Stimulated activated CD8-positive, alpha-beta memory T cell treated with anti-CD3 and anti-CD28 coated beads, Interleukin-4, amount 100 ng/mL, for 24 hours (primary cell): ENCODE measurements around the gene SEPTIN10.
"Not testable (repeated sequence)": the region's sequence is repeated elsewhere in the genome, so short reads cannot be mapped to it uniquely, and the experiment has no call there.

ENCODE experiments used
- DNase-seq: peaks from one replicate; pipeline ENCODE4 v3.0.0-alpha.2; 2020; ENCODE audit warnings: low read depth

The SEPTIN10 gene

DNA sequence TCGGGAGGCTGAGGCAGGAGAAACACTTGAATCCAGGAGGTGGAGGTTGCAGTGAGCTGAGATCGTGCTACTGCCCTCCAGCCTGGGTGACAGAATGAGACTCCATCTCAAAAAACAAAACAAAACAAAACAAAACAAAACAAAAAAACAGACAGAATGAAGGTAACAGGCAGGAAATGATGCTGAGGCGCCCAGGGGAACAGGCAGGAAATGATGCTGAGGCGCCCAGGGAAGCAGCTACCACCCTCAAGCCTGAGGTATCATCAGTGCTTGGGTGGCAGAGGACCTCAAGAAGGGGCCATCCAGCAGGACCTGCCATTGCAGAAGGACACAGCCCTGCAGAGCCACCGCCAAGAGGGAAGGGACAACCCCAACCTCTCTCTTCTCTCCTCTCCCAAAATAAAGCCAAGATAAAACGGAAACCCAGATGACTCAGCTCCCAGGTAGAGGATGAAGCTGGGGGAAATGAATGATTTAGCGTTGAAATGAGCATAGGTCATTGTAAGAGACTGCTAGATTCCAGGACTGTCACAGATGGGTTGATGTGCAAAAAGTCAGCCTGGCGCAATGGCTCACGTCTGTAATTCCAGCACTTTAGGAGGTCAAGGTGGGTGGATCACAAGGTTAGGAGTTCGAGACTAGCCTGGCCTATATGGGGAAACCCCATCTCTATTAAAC, 19.7 kb upstream of the SEPTIN10 start:
- no peak for DNase-seq

DNA sequence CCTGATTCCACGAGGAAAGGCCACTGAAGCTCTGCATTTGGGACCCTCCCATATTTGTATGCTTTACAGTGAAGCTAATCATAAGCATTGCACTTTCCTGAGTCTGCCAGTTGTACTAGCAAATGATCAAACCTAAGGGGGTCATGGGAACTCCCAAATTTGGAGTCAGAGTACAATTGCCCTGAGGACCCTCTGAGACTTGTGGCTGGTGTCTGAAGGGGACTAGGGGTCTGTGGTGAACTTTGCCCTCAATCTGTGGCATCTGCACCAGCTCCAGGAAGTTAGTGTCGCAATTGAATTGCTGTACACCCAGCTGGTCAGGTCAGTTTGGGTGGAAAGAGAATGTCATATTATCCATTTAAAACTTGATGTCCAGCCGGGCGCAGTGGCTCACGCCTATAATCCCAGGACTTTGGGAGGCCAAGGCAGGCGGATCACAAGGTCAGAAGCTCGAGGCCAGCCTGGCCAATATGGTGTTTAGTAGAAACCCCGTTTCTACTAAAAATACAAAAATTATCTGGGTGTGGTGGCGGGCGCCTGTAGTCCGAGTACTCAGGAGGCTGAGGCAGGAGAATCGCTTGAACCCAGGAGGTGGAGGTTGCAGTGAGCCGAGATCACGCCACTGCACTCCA, 18.5 kb upstream of the SEPTIN10 start:
- DNase-seq = no peak

DNA sequence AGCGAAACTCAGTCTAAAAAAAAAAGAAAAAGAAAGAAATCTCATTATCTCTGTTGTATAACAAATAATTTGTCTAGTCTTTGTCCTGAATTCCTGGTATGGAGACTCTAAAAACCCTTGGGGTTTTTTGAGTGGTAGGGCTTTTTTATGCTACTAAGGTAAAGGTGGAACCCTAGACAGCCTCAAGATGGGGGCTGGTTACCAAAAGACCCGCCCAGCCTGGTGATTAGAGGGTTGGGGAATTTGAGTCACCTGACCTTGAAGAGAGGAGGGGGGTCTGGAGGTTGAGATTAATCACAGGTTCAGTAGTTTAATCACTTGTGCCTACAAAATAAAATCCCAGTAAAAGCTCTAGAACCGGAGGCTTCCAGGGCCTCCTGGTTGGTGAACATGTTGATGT, 18.0 kb upstream of the SEPTIN10 start:
- no peak for DNase-seq

DNA sequence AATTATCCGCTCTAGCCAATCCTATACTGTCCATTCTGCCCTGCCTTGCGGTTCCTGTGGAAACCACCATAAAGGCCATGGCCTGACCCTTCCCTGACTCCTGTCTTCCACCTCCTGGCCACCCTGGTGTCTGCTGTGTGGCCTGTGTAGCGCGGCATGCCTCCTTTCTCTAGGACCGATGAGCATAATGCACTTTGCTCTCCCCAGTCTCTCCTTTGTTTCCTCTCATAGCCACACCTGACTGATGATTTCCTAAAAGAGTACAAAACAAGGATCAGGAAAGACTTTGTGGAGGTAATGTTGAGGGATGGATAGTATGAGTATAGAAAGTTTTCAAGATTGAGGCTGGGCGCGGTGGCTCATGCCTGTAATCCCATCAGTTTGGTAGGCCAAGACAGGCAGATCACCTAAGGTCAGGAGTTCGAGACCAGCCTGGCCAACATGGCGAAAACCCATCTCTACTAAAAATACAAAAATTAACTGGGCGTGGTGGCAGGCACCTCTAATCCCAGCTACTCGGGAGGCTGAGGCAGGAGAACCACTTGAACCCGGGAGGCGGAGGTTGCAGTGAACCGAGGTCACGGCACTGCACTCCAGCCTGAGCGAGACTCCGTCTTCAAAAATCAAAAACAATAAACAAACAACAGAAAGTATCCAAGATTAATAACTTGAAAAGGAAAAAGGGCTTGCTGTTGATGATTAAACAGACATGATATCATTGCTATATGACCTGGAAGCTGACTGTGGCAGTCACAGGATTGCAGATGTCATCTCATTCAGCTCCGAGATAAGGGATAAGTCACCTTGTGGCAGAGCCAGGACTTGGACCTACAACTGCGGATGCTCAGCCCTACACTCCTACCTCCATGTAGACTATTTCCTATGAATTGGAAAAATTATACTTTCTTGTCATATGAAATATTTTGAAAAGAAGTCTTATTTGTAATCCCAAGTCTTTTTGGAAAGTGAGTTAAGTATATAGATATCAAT, 17.0 kb upstream of the SEPTIN10 start:
- no peak for DNase-seq

DNA sequence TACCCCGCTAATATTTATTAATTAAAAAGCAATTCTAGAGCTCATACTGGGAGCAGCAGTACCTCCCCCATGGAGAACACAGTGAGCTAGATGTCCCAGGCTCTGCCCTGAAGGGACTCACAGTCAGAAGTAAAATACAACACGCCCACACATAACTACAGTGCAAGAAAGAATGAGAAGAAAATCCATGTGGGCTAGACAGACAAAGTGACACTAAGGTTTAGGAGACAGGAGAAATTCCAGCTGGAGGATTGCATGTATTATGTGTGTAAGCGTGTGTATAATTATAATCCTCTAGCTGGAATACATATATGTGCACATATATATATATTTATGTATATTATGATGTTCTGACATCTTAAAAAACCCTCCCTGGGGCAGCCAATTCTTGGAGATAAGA, 16.1 kb upstream of the SEPTIN10 start:
- no peak for DNase-seq

DNA sequence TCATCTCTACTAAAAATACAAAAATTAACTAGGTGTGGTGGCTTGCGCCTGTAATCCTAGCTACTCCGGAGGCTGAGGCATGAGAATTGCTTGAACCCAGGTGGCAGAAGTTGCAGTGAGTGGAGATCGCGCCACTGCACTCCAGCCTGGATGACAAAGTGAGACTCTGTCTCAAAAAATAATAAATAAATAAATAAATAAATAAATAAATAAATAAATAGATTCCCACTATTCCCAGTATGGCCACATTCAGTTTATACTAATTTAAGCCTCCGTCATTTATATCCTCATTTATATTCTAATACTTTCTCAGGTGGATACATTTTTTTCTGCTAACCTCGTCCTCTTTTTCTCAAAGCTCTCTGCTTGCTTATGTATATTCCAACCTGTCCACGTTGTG, 14.6 kb upstream of the SEPTIN10 start:
- DNase-seq = not testable (repeated sequence)

DNA sequence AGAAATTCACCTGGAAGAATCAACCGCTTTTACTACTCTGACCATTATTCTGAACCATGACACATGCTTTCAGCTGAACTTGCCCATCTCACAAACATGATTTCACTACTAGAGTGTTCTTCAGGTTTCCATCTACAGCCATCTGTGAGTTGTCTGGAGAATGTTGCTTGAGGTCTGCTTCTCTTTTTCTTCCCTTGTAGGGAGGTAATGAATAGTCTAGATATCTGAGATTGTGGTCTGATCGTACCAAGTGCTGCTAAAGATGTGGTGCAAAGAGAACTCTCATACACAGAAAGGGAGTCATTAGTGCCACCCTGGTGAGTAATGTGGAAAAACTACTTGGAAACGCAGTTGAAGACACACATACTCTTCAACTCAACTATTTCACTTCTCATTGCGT, 10.6 kb upstream of the SEPTIN10 start:
- no peak for DNase-seq

DNA sequence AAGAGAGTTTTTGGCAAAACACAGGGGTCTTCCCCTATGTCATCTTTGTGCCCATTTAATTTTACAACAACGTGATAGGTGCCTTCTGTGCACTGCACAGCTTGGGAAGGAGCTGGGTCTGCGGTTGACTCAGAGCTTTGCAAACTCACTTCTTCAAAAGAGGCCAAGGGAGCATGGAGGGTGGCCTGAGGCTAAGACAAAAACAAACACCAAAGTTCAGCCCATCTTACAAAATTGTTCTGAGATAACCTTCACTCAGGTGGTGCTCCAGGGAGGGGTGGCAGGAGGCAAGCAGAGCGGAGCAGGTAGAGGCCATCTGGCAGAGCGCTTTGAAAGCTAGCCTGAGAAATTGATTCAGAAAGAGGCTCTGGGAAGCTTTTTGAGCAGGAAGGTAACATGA, 10.2 kb upstream of the SEPTIN10 start:
- no peak for DNase-seq

DNA sequence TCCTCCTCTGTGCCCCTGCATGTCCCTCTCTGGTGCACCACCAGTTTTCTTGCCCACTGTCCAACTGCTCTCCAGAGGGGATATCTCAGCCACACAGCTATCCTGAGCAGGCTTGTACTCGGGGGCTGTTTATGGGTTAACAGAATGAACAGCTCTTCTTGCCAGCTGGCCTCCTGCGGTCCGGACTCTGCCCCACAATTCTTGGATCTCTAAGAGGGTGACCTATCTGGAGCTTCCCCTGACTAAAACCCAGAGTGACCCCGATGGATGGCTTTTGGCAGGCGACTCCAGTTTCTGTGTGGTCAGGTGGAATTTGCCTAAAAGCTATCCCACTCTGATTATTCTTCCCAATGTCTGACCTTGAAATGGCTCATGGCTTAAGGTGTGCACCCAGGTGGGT, 9.5 kb upstream of the SEPTIN10 start:
- DNase-seq = no peak

DNA sequence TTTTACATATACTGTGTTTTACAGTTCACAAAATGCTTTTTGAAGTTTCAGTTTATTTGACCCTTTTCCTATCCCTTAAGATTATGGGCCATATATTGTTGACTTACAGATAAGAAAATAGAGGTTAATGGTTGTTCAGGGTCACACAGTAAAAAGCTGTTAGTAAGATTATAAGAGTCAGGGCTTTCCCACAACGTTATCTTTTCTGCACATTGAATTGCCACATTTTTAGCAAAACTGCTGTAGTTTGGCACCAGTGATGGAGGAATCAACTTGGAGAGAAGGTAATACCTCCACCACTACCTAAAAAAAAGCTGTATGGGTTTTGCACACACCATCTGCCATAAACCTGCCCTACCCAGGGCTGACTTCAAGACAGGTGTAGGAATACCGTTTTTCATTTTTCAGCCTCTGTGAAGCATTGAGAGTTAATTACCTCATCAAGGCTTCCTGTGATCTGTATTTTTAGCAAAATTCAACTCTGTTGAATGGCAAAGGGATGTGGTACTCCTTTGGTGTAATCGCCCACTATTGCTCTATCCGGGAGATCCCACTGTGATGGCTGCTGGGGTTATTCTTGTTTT, 5.4 kb upstream of the SEPTIN10 start:
- no peak for DNase-seq

DNA sequence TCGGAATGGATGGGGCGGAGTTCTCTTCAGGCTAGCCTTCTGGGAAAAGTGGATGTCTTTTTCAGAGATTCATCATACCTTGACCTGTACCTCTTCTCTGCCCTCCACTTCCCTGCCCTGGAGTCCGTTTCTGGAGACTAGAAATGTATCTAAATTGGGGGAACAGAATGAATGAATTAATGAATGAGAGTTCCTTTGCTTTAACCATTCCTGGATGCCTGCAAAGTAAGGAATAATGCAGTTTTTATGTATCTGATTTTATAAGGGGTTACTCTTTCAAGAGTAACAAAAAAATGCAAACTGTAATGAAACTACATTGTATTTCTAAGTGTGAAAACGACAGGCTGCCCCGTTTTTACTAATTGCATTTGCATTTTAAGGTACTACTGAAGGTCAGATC, 2.4 kb upstream of the SEPTIN10 start:
- DNase-seq = no peak

DNA sequence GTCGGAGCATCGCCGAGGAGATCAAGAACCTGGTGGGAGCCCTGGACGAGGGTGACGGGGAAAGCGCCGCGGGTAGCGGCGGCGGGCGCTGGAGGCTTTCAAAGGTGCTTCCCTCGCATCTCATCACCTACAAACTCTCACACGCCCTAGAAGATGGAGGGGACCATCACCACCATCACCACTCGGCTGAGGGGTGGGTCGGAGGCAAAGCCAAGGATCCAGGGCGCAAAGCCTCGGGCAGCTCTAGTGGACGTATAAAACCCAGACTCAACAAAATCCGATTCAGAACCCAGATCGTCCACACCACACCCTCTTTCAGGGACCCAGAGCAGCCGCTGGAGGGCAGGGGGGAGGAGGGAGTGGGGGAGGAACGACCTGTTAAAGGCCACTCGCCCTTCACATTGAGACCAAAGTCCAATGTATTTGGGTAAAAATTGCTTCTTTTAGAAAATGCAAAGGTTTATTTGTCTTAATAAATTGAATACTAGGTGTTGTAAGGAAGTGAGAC, 1.9 kb upstream of the SEPTIN10 start:
- no peak for DNase-seq

DNA sequence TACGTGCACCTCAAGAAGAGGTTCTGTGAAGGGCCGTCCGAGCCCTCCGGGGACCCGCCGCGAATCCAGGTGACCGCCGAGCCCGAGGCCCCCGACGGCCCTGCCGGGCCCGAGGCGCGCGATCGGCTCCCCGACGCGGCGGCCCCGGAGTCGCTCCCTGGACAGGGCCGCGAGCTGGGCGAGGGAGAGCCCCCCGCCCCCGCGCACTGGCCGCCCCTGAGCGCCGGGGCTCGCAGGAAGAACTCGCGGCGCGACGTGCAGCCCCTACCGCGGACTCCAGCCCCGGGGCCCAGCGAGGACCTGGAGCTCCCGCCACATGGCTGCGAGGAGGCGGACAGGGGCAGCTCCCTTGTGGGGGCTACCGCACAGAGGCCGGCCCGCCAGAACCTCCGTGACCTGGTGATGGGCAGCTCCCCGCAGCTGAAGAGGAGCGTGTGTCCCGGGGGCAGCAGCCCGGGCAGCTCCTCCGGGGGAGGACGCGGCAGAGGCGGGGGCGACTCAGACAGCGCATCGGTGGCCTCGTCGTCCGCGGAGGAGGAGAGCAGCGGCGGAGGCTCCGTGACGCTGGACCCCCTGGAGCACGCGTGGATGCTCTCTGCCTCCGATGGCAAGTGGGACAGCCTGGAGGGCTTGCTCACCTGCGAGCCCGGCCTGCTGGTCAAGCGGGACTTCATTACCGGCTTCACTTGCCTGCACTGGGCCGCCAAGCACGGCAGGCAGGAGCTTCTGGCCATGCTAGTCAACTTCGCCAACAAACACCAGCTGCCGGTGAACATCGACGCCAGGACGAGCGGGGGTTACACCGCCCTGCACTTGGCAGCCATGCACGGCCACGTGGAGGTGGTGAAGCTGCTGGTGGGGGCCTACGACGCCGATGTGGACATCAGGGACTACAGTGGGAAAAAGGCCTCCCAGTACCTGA, 1.2 kb upstream of the SEPTIN10 start:
- DNase-seq = no peak

DNA sequence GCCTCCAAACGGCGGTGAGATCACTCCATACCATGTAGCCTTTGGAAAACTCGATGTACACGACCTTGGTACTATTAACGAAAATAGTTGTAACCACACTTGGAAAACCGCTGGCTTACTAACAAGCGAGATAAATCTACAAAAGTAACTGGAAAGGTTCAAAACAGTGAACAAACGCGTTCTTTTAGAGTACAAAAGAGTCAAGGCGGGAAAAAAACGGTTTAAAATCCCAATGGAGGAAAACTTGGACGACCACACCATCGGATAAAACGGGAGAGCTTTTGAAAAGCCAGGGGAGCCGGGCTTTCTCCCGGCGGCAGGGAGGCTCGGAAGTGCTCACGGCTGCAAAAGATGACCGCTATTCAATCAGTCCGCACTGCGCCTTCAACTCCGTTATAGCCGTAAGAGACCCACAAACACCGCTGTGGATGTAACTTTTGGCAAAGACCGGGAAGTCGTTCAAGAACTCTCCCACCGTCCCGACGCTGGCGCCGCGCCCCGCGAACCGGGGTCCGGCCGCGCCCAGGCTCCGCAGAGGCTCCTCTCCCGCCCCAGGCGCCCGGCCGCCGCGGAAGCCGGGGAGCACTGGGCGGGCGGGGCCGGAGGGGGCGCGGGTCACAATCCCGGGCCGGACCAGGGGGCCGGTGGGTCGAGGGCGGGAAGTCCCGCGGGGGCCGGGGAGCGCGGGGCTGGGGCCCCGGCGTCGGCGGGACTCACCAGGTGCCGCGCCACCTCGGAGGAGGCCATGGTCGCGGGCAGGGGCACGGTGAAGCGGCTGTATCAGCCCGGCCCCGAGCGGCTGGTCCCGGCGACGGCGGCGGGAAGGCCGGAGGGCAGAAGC, 465 bp downstream of the SEPTIN10 start:
- DNase-seq = no peak

DNA sequence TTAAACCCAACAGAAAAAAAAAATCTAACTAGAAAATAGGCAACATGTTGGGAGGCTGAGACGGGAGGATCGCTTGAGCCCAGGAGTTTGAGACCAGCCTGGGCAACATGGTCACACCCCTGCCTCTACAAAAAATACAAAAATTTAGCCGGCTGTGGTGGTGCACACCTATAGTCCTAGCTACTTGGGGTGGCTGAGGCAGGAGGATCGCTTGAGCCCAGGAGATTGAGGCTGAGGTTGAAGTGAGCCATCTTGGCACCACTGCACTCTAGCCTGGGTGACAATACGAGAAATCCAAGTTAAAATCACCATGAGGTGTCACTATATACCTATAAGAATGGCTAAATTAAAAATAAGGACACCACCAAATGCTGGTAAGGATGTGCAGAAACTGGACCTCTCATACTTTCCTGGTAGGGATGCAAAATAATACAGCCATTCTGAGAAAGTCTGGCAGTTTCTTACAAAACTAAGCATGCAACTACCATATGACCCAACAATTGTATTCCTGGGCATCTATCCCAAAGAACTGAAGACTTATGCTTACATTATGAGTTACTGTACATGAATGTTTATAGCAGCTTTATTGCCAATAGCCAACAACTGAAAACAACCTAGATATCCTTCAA, 2.2 kb downstream of the SEPTIN10 start:
- no peak for DNase-seq

DNA sequence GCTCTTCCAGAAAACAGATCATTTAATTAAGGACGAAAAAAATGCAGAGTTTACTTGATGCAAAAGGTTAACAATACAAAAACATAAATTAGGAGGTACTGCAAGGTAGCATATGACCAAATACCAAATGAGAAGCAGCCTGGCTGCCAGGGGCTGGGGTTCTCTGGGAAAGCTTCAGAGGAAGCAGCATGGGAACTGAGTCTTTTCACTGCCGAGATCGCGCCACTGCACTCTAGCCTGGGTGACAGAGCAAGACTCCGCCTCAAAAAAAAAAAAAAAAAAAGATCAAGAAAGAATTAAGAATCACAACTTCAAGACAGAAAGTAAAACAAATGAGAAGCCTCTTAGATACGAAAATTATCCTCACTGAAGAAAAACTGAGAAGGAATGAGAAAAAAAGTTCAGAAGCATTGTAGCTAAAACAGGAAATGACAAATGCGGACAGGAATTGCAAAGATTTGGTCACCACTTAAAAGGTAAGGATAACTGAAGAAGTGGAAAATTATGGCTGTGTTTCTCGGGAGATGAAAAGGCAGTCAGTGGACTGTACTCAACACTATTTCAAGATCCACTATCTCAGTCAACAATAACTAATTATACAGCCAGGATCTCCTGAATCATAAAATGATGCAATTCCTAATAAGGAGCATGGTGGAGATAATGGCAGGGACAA, 4.3 kb downstream of the SEPTIN10 start:
- DNase-seq = no peak

DNA sequence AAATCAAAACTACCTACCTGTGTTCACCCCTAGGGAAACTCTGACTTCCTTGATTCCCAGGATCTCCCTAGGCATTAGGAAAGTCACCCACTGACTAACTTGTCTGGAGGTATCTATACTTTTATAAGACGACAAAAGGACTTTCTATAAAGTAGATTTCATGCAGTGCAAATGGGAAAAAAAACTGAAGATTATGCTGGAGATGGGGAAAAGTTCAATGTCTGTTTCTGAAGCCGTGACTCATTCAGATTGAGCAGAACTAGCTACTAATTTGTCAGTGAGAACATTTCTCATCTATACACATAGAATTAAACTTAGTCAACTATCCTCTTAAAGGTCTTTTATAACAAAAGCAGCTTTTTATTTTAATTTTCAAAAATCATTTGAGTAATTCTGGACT, 6.0 kb downstream of the SEPTIN10 start:
- no peak for DNase-seq

DNA sequence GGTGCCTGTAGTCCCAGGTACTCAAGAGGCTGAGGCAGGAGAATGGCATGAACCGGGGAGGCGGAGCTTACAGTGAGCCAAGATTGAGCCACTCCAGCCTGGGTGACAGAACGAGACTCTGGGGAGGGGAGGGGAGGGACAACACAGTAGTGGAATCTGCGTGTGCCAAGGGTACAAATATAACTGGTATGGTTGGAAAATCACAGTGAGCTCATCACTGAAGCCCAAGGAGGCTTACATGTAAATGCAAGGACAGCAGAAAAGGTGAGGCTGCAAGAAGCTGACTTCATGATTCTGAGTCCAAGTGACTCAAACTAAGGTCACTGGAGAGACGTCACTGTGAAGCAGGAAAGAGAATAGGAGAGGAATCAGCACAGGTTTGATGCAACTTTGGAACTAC, 9.2 kb downstream of the SEPTIN10 start:
- DNase-seq = no peak

DNA sequence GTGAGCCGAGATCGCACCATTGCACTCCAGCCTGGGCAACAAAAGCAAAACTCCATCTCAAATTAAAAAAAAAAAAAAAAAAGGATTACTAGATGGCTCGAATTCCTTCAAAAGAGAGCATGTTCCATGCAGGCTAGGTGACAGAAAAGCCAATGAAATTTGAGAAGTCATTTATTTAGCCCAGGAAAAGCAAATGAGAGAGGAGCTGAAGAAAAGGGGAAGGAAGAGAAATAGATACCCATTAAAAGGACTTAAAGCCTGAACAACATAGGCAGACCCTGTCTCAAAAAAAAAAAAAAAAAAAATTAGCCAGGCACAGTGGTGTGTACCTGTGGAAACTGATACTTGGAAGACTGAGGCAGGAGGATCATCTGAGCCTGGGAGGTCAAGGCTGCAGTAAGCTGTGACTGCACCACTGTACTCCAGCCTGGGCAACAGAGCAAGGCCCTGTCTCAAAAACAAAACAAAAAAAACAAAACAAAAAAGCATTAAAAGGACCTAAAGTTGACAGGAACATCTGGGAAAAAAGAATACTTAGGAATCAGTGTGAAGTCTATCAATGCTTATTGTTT, 11.1 kb downstream of the SEPTIN10 start:
- no peak for DNase-seq
